Ishikawa (cell line): ENCODE measurements around the gene ZNF101.

Experiments
- CEBPB ChIP-seq: IDR thresholded peaks from 2 replicates; pipeline ENCODE4 v1.6.1; 2012
- CREB1 ChIP-seq: IDR thresholded peaks from 2 replicates; pipeline ENCODE4 v1.6.1; 2012; ENCODE audit warnings: low read depth
- EGR1 ChIP-seq: IDR thresholded peaks from 2 replicates; pipeline ENCODE4 v1.6.1; 2012
- EP300 ChIP-seq: IDR thresholded peaks from 2 replicates; pipeline ENCODE4 v1.6.1; 2012; ENCODE audit warnings: borderline replicate concordance
- FOXM1 ChIP-seq: IDR thresholded peaks from 2 replicates; pipeline ENCODE4 v1.6.1; 2012; ENCODE audit warnings: low read depth, borderline replicate concordance
- MAX ChIP-seq: IDR thresholded peaks from 2 replicates; pipeline ENCODE4 v1.6.1; 2012
- NFIC ChIP-seq: IDR thresholded peaks from 2 replicates; pipeline ENCODE4 v1.6.1; 2012
- RAD21 ChIP-seq: IDR thresholded peaks from 2 replicates; pipeline ENCODE4 v1.6.1; 2012; ENCODE audit warnings: low read depth
- REST ChIP-seq: IDR thresholded peaks from 2 replicates; pipeline ENCODE4 v1.6.1; 2012; ENCODE audit warnings: low read depth, mild to moderate bottlenecking
- TAF1 ChIP-seq: IDR thresholded peaks from 2 replicates; pipeline ENCODE4 v1.6.1; 2012; ENCODE audit warnings: low read depth, mild to moderate bottlenecking
- TCF12 ChIP-seq: IDR thresholded peaks from 2 replicates; pipeline ENCODE4 v1.6.1; 2012; ENCODE audit warnings: low read depth
- TEAD4 ChIP-seq: IDR thresholded peaks from 2 replicates; pipeline ENCODE4 v1.6.1; 2012
- USF1 ChIP-seq: IDR thresholded peaks from 2 replicates; pipeline ENCODE4 v1.6.1; 2012
- YY1 ChIP-seq: IDR thresholded peaks from 2 replicates; pipeline ENCODE4 v1.6.1; 2012; ENCODE audit warnings: low read depth
- ZBTB7A ChIP-seq: IDR thresholded peaks from 2 replicates; pipeline ENCODE4 v1.6.1; 2012; ENCODE audit warnings: low read depth

ZNF101 gene

GRCh38 chr19:19655641-19656343 is 12.8 kb upstream of the ZNF101 start:
- TF ChIP-seq TAF1 (no peak), MAX (no peak), TEAD4 (no peak), TCF12 (no peak), YY1 (no peak), RAD21 (no peak), CEBPB (no peak), CREB1 (no peak), REST (no peak), FOXM1 (no peak), USF1 (no peak), EP300 (no peak)

GRCh38 chr19:19656451-19657396 is 11.9 kb upstream of the ZNF101 start:
- TF ChIP-seq MAX = no peak
- no peak for TF ChIP-seq REST
- TF ChIP-seq TAF1 = no peak
- TF ChIP-seq EP300 = no peak
- no peak for TF ChIP-seq FOXM1
- no peak for TF ChIP-seq CEBPB
- TF ChIP-seq CREB1 = no peak
- no peak for TF ChIP-seq USF1
- no peak for TF ChIP-seq NFIC

GRCh38 chr19:19657397-19657783 is 11.2 kb upstream of the ZNF101 start:
- TF ChIP-seq ZBTB7A = no peak
- TF ChIP-seq REST = no peak
- TF ChIP-seq EP300 = no peak
- no peak for TF ChIP-seq USF1
- TF ChIP-seq EGR1 = no peak
- TF ChIP-seq RAD21 = no peak
- no peak for TF ChIP-seq CREB1
- TF ChIP-seq YY1 = no peak

GRCh38 chr19:19659646-19660245 is 8.9 kb upstream of the ZNF101 start:
- TF ChIP-seq EP300 = no peak
- TF ChIP-seq FOXM1 = no peak
- no peak for TF ChIP-seq RAD21
- TF ChIP-seq NFIC = no peak
- no peak for TF ChIP-seq EGR1
- no peak for TF ChIP-seq REST
- no peak for TF ChIP-seq CEBPB
- no peak for TF ChIP-seq TEAD4
- TF ChIP-seq CREB1 = no peak
- TF ChIP-seq TCF12 = no peak
- no peak for TF ChIP-seq USF1
- no peak for TF ChIP-seq MAX
